WERI-Rb-1 (cell line): ENCODE results near the gene RALB.

ENCODE experiments used
- DNase-seq: peaks from one replicate; pipeline ENCODE4 v3.0.0-alpha.2; 2020
- H3K27ac ChIP-seq: fragments of 250-450 bp; sonication (Bioruptor Pico); 2 replicates; pipeline ENCODE4 v1.5.1; 2020; ENCODE audit warnings: mild to moderate bottlenecking, moderate library complexity
- H3K27me3 ChIP-seq: fragments of 250-450 bp; sonication (Bioruptor Pico); 2 replicates; pipeline ENCODE4 v1.5.1; 2021; ENCODE audit warnings: mild to moderate bottlenecking, low read depth, moderate library complexity; ENCODE audit not compliant: insufficient read depth, severe bottlenecking
- H3K36me3 ChIP-seq: fragments of 250-450 bp; sonication (Bioruptor Pico); 2 replicates; pipeline ENCODE4 v1.5.1; 2020; ENCODE audit warnings: mild to moderate bottlenecking, moderate library complexity
- H3K4me3 ChIP-seq: 2 replicates; pipeline ENCODE4 v1.5.1; 2011; ENCODE audit warnings: low read depth, mild to moderate bottlenecking, control low read depth, low read length
- H3K9me3 ChIP-seq: fragments of 250-450 bp; sonication (Bioruptor Pico); 2 replicates; pipeline ENCODE4 v1.5.1; 2021; ENCODE audit warnings: mild to moderate bottlenecking, moderate library complexity; ENCODE audit not compliant: severe bottlenecking
- TF ChIP-seq, protein P1 (sequence below): IDR thresholded peaks from 2 replicates; pipeline ENCODE4 v1.5.1; 2011; ENCODE audit warnings: low read depth, mild to moderate bottlenecking, control low read depth, inconsistent platforms, low read length

RALB gene

DNA sequence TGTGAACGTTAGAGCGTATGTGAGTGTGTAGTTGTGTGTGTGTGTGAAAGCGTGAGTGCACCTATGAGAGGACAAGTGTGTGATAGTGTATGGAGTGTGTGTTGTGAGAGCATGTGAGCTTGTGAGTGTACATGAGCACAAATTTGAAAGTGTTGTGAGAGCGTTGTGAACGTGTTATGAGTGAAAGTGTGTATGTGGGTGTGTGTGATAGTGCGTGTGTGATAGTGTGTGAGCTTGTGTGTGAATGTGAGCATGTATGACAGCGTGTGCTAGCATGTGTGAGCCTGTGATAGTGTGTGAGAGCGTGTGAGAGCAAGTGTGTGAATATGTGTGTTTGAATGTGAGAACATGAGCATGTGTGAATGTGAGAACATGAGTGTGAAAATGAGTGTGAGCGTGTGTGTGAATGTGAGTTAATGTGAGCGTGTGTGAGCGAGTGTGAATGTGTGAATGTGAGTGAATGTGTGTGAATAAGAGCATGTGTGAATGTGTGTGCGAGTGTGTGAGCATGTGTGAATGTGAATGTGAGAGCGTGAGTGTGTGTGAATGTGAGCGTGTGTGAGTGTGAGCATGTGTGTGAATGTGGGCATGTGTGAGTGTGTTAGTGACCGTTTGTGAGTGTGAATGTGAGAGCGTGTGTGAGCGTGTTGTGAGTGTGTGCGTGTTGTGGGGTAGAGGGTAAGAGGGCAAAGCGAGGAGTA lies 25.0 kb downstream of the RALB start:
- Histone ChIP-seq H3K9me3 (peaks cover 3% of the 10 kb centered on the region), H3K36me3 (no peaks in the 10 kb centered on the region), H3K4me3 (no peak overlapping the region), H3K27me3 (no peaks in the 10 kb centered on the region), H3K27ac (no peak overlapping the region)
- DNase-seq = no peak
- TF ChIP-seq, protein P1, sequence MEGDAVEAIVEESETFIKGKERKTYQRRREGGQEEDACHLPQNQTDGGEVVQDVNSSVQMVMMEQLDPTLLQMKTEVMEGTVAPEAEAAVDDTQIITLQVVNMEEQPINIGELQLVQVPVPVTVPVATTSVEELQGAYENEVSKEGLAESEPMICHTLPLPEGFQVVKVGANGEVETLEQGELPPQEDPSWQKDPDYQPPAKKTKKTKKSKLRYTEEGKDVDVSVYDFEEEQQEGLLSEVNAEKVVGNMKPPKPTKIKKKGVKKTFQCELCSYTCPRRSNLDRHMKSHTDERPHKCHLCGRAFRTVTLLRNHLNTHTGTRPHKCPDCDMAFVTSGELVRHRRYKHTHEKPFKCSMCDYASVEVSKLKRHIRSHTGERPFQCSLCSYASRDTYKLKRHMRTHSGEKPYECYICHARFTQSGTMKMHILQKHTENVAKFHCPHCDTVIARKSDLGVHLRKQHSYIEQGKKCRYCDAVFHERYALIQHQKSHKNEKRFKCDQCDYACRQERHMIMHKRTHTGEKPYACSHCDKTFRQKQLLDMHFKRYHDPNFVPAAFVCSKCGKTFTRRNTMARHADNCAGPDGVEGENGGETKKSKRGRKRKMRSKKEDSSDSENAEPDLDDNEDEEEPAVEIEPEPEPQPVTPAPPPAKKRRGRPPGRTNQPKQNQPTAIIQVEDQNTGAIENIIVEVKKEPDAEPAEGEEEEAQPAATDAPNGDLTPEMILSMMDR = no peak

DNA sequence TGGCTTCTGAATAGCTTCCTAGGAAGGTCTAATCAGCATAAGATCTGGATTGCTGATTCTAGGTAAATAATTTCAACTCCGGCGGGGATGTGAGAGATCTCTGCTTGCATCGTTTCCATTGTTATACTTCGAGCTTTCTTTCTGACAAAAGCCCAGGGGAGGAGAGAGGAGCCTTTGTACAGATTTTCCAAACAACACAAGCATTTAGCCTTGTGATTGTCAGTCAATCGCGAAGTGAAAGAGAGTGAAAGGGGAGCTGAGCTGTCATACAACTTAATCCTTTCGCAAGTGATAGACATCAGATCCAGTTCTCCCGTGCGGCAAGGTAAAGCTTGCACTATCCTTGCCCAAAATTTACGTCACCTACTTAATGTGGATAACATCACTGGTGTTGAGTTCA lies 26.2 kb downstream of the RALB start:
- no peak for DNase-seq
- TF ChIP-seq, protein P1 = no peak
- Histone ChIP-seq H3K4me3 (no peak overlapping the region), H3K27me3 (no peaks in the 10 kb centered on the region), H3K36me3 (no peaks in the 10 kb centered on the region), H3K9me3 (peaks cover 3% of the 10 kb centered on the region), H3K27ac (no peak overlapping the region)

DNA sequence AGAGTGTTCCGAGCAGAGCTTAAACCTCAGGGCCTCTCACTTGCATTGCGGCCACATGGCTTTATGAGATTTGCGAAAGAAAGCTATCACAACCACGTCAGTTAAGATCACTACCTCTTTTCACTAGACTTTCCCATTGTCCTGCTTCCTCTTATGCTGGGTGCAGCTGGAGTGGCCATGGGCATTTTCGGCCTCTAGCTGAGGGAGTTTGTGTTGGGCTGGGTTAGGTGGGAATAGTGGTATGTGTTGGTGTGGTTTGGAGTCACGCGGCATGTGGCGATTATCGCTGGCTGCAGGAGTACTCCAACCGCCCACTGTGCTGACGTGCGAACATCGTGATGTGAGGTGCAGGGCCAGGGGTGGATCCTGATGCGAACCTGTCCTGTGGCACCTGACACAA lies 27.1 kb downstream of the RALB start:
- TF ChIP-seq, protein P1 = no peak
- Histone ChIP-seq H3K36me3 (no peaks in the 10 kb centered on the region; the same call in 1 of the 2 replicates), H3K27ac (no peak overlapping the region), H3K27me3 (no peaks in the 10 kb centered on the region), H3K9me3 (peaks cover 3% of the 10 kb centered on the region), H3K4me3 (no peak overlapping the region)
- no peak for DNase-seq

DNA sequence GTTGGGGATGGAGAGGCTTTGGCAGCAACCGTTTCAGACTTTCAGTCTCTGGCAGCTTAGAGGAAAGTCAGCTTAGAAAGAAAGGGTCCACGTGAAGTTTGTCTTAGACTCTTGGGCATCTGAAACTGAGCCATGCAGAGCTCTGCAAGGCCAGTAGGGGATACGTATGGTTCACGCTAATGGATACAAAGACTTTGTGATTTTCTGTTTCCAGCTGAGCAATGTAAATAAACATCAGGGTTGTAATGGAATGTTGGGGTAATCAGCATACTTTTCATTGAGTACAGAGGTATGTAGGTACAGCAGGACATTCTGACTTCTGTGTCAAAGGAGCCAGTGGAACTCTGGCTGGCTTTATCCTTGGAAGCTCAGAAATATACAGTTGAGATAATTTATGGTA lies 31.0 kb downstream of the RALB start:
- Histone ChIP-seq H3K36me3 (no peaks in the 10 kb centered on the region; the same call in 1 of the 2 replicates), H3K27ac (no peak overlapping the region), H3K27me3 (no peaks in the 10 kb centered on the region), H3K4me3 (no peak overlapping the region), H3K9me3 (peaks cover 3% of the 10 kb centered on the region)
- no peak for DNase-seq
- TF ChIP-seq, protein P1 = 0 out of 2 replicates have a peak, but pooled peaks have one; percentile 16

DNA sequence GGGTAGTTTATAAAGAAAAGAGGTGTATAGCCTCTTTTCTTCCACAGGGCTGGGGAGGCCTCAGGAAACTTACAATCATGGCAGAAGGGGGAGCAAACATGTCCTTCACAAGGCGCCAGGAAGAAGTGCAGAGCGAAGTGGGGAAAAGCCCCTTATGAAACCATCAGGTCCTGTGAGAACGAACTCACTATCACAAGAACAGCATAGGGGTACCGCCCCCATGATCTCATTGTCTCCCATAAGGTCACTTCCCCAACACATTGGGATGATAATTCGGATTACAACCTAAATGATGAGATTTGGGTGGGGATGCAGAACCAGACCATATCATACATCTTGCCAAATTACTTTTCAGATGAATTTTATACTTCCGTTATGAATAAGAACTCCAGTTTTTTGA lies 32.4 kb downstream of the RALB start:
- no peak for DNase-seq
- H3K9me3 ChIP-seq = peaks cover 1% of the 10 kb centered on the region
- no peak overlapping the region for H3K4me3 ChIP-seq
- peaks cover 6% of the 10 kb centered on the region for H3K36me3 ChIP-seq
- no peak overlapping the region for H3K27ac ChIP-seq
- H3K27me3 ChIP-seq = no peaks in the 10 kb centered on the region
- TF ChIP-seq, protein P1 = no peak
